ENCODE data around the gene DIS3L2.
"Not testable (repeated sequence)": the region's sequence is repeated elsewhere in the genome, so short reads cannot be mapped to it uniquely, and the experiment has no call there.

The DIS3L2 gene

GRCh38 chr2:232116852-232117251, 155.3 kb downstream of the DIS3L2 start:
- no peak for DNase-seq (ENCODE audit: low spot score)

- no peak for DNase-seq (ENCODE audit: low spot score)
Observed at GRCh38 chr2:232117413-232117812, 155.9 kb downstream of the DIS3L2 start.

- no peak for DNase-seq (ENCODE audit: low spot score)
Observed at GRCh38 chr2:232120911-232121310, 159.4 kb downstream of the DIS3L2 start.

GRCh38 chr2:232124309-232124708, 162.8 kb downstream of the DIS3L2 start:
- no peak for DNase-seq (ENCODE audit: low spot score)

GRCh38 chr2:232126301-232127099, 165.0 kb downstream of the DIS3L2 start:
- DNase-seq (ENCODE audit: low spot score), result no peak

- no peak for DNase-seq (ENCODE audit: low spot score)
Observed at GRCh38 chr2:232129483-232129882, 168.0 kb downstream of the DIS3L2 start.

- no peak for DNase-seq (ENCODE audit: low spot score)
Observed at GRCh38 chr2:232132181-232132580, 170.7 kb downstream of the DIS3L2 start.

- DNase-seq (ENCODE audit: low spot score), result no peak
Observed at GRCh38 chr2:232133078-232133477, 171.6 kb downstream of the DIS3L2 start.

GRCh38 chr2:232134939-232135338, 173.4 kb downstream of the DIS3L2 start:
- DNase-seq (ENCODE audit: low spot score), result no peak

GRCh38 chr2:232137356-232138147, 176.0 kb downstream of the DIS3L2 start:
- DNase-seq (ENCODE audit: low spot score), result no peak

GRCh38 chr2:232138441-232138840, 176.9 kb downstream of the DIS3L2 start:
- no peak for DNase-seq (ENCODE audit: low spot score)

GRCh38 chr2:232139171-232139594, 177.7 kb downstream of the DIS3L2 start:
- DNase-seq (ENCODE audit: low spot score), result no peak

GRCh38 chr2:232139786-232140562, 178.5 kb downstream of the DIS3L2 start:
- DNase-seq (ENCODE audit: low spot score), result no peak

GRCh38 chr2:232141591-232141990, 180.1 kb downstream of the DIS3L2 start:
- DNase-seq (ENCODE audit: low spot score), result no peak

GRCh38 chr2:232142049-232142448, 180.5 kb downstream of the DIS3L2 start:
- DNase-seq (ENCODE audit: low spot score), result no peak

GRCh38 chr2:232142502-232142901, 181.0 kb downstream of the DIS3L2 start:
- DNase-seq (ENCODE audit: low spot score), result no peak

- no peak for DNase-seq (ENCODE audit: low spot score)
Observed at GRCh38 chr2:232146294-232146693, 184.8 kb downstream of the DIS3L2 start.

GRCh38 chr2:232147440-232148077, 186.0 kb downstream of the DIS3L2 start:
- no peak for DNase-seq (ENCODE audit: low spot score)

GRCh38 chr2:232162187-232162586, 200.7 kb downstream of the DIS3L2 start:
- DNase-seq (ENCODE audit: low spot score), result no peak

- DNase-seq (ENCODE audit: low spot score), result no peak
Observed at GRCh38 chr2:232170396-232170795, 208.9 kb downstream of the DIS3L2 start.

GRCh38 chr2:232174662-232175061, 213.1 kb downstream of the DIS3L2 start:
- DNase-seq (ENCODE audit: low spot score), result no peak

- not testable (repeated sequence) for DNase-seq (ENCODE audit: low spot score)
Observed at GRCh38 chr2:232176587-232176986, 215.1 kb downstream of the DIS3L2 start.
